Neural cell (in vitro differentiated cells): ENCODE data around the gene POLR1D. TPM values are rescaled to one million over a fixed set of nuclear protein-coding genes. Genes with fewer than 3 reads are reported as not detected.
"Not testable (repeated sequence)": the region's sequence is repeated elsewhere in the genome, so short reads cannot be mapped to it uniquely, and the experiment has no call there.

Experiments
- H2AFZ ChIP-seq: fragments of 200-600, 300-800 bp; sonication (generic), shearing (Covaris generic); 2 replicates; pipeline ENCODE4 v1.6.0; 2014; ENCODE audit warnings: low read depth, mild to moderate bottlenecking, antibody characterized with exemption, low read length, moderate library complexity
- H3F3A ChIP-seq: fragments of 200-600 bp; shearing (Covaris generic); 2 replicates; pipeline ENCODE4 v1.6.1; 2016; ENCODE audit warnings: mild to moderate bottlenecking, moderate library complexity, mixed read lengths, antibody characterized with exemption, low read length; ENCODE audit not compliant: insufficient read depth, poor library complexity, severe bottlenecking
- H3K27ac ChIP-seq: fragments of 200-600, 300-800 bp; sonication (generic), shearing (Covaris generic); 2 replicates; pipeline ENCODE4 v1.5.1; 2014; ENCODE audit warnings: mild to moderate bottlenecking, low read length, moderate library complexity
- H3K27me3 ChIP-seq: fragments of 300-800, 200-600 bp; sonication (generic), shearing (Covaris generic); 2 replicates; pipeline ENCODE4 v1.6.0; 2014; ENCODE audit warnings: mild to moderate bottlenecking, low read depth, low read length, moderate library complexity; ENCODE audit not compliant: insufficient read depth
- H3K36me3 ChIP-seq: fragments of 300-800, 200-600 bp; sonication (generic), shearing (Covaris generic); 2 replicates; pipeline ENCODE4 v1.5.1; 2014; ENCODE audit warnings: mild to moderate bottlenecking, antibody characterized with exemption, low read length, moderate library complexity; ENCODE audit not compliant: insufficient read depth
- H3K4me2 ChIP-seq: fragments of 300-800, 200-600 bp; sonication (generic), shearing (Covaris generic); 2 replicates; pipeline ENCODE4 v1.6.0; 2014; ENCODE audit warnings: mild to moderate bottlenecking, low read length
- H3K4me3 ChIP-seq: fragments of 300-800, 200-600 bp; sonication (generic), shearing (Covaris generic); 2 replicates; pipeline ENCODE4 v1.5.1; 2014; ENCODE audit warnings: mild to moderate bottlenecking, low read length, moderate library complexity
- H3K79me2 ChIP-seq: fragments of 200-600 bp; shearing (Covaris generic); replicated peaks from 2 replicates; pipeline ENCODE4 v1.6.0; 2014; ENCODE audit warnings: mild to moderate bottlenecking, low read length, moderate library complexity; ENCODE audit not compliant: insufficient read depth
- H3K9ac ChIP-seq: fragments of 300-800, 200-600 bp; sonication (generic), shearing (Covaris generic); 2 replicates; pipeline ENCODE4 v1.6.1; 2016; ENCODE audit warnings: mild to moderate bottlenecking, low read length, mixed read lengths
- H3K9me2 ChIP-seq: fragments of 200-600 bp; shearing (Covaris generic); 2 replicates; pipeline ENCODE4 v1.6.1; 2016; ENCODE audit warnings: mild to moderate bottlenecking, low read length, mixed read lengths; ENCODE audit not compliant: insufficient read depth
- H3K9me3 ChIP-seq: fragments of 200-600, 300-800 bp; sonication (generic), shearing (Covaris generic); 2 replicates; pipeline ENCODE4 v1.6.1; 2016; ENCODE audit warnings: mild to moderate bottlenecking, mixed run types, low read length, moderate library complexity, mixed read lengths
- H4K20me1 ChIP-seq: fragments of 200-600 bp; shearing (Covaris generic); 2 replicates; pipeline ENCODE4 v1.6.1; 2016; ENCODE audit warnings: mild to moderate bottlenecking, mixed run types; ENCODE audit not compliant: insufficient read depth
- EP300 ChIP-seq: fragments of 450-650 bp; conservative IDR thresholded peaks from 2 replicates; pipeline ENCODE4 v1.6.1; 2014; ENCODE audit warnings: antibody characterized with exemption, mild to moderate bottlenecking, moderate library complexity; ENCODE audit not compliant: poor library complexity, severe bottlenecking
- EZH2 ChIP-seq: fragments of 200-600, 300-800 bp; shearing (Covaris generic), sonication (generic); IDR thresholded peaks from 2 replicates; pipeline ENCODE4 v1.6.1; 2014; ENCODE audit warnings: antibody characterized with exemption, low read length, borderline replicate concordance, mild to moderate bottlenecking; ENCODE audit not compliant: insufficient read depth, poor library complexity, severe bottlenecking
- MXI1 ChIP-seq: fragments of 450-650 bp; conservative IDR thresholded peaks from 2 replicates; pipeline ENCODE4 v1.6.1; 2014; ENCODE audit warnings: antibody characterized with exemption, mild to moderate bottlenecking; ENCODE audit not compliant: poor library complexity, severe bottlenecking
- POLR2AphosphoS5 ChIP-seq: IDR thresholded peaks from 2 replicates; pipeline ENCODE4 v1.6.1; 2012
- RAD21 ChIP-seq: fragments of 450-650 bp; conservative IDR thresholded peaks from 2 replicates; pipeline ENCODE4 v1.6.1; 2014; ENCODE audit warnings: antibody characterized with exemption, mild to moderate bottlenecking, moderate library complexity
- REST ChIP-seq: IDR thresholded peaks from 2 replicates; pipeline ENCODE4 v1.6.1; 2012; ENCODE audit warnings: borderline replicate concordance
- SMC3 ChIP-seq: fragments of 450-650 bp; conservative IDR thresholded peaks from 2 replicates; pipeline ENCODE4 v1.6.1; 2014; ENCODE audit warnings: antibody characterized with exemption, mild to moderate bottlenecking, moderate library complexity; ENCODE audit not compliant: poor library complexity
- TAF1 ChIP-seq: IDR thresholded peaks from 2 replicates; pipeline ENCODE4 v1.6.1; 2012; ENCODE audit warnings: low read depth
- polyA plus RNA-seq: library from polyadenylated mRNA; depleted of rRNA; stranded (reverse); fragments of >200 nt; gene quantifications from 2 replicates; pipeline ENCODE4 v1.2.3, GENCODE V29; 2014
- TF ChIP-seq, protein P1 (sequence below): fragments of 450-650 bp; IDR thresholded peaks from 2 replicates; pipeline ENCODE4 v1.5.1; 2014; ENCODE audit warnings: antibody characterized with exemption, mild to moderate bottlenecking, moderate library complexity; ENCODE audit not compliant: poor library complexity, severe bottlenecking

POLR1D gene
- polyA plus RNA-seq, 1 donor from 2014 or later: 179 TPM

GRCh38 chr13:27627380-27627779, 5.7 kb downstream of the POLR1D start:
- H3K27ac ChIP-seq: no peak overlapping the region
- H3K9me2 ChIP-seq: no peaks in the 10 kb centered on the region
- H3K4me2 ChIP-seq: no peak overlapping the region
- no peaks in the 10 kb centered on the region for H3F3A ChIP-seq
- H3K9ac ChIP-seq: no peak overlapping the region
- no peak overlapping the region for H2AFZ ChIP-seq
- peaks cover 11% of the 10 kb centered on the region for H3K36me3 ChIP-seq
- no peak for TF ChIP-seq MXI1
- TF ChIP-seq EZH2: no peak
- no peak for TF ChIP-seq RAD21
- TF ChIP-seq EP300: no peak
- TF ChIP-seq, protein P1, sequence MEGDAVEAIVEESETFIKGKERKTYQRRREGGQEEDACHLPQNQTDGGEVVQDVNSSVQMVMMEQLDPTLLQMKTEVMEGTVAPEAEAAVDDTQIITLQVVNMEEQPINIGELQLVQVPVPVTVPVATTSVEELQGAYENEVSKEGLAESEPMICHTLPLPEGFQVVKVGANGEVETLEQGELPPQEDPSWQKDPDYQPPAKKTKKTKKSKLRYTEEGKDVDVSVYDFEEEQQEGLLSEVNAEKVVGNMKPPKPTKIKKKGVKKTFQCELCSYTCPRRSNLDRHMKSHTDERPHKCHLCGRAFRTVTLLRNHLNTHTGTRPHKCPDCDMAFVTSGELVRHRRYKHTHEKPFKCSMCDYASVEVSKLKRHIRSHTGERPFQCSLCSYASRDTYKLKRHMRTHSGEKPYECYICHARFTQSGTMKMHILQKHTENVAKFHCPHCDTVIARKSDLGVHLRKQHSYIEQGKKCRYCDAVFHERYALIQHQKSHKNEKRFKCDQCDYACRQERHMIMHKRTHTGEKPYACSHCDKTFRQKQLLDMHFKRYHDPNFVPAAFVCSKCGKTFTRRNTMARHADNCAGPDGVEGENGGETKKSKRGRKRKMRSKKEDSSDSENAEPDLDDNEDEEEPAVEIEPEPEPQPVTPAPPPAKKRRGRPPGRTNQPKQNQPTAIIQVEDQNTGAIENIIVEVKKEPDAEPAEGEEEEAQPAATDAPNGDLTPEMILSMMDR: no peak
- no peak for TF ChIP-seq REST
- no peak for TF ChIP-seq TAF1
- TF ChIP-seq POLR2AphosphoS5: no peak
- TF ChIP-seq SMC3: no peak
- H3K79me2 ChIP-seq: peaks cover 27% of the 10 kb centered on the region
- no peaks in the 10 kb centered on the region for H4K20me1 ChIP-seq
- no peaks in the 10 kb centered on the region for H3K27me3 ChIP-seq
- no peaks in the 10 kb centered on the region for H3K9me3 ChIP-seq
- no peak overlapping the region for H3K4me3 ChIP-seq

- Histone ChIP-seq H3K36me3 (peaks cover 11% of the 10 kb centered on the region), H3K9me2 (no peaks in the 10 kb centered on the region), H3K27me3 (no peaks in the 10 kb centered on the region), H2AFZ (no peak overlapping the region), H3K9ac (no peak overlapping the region), H3K4me2 (no peak overlapping the region), H3K9me3 (no peaks in the 10 kb centered on the region), H3K27ac (no peak overlapping the region), H4K20me1 (no peaks in the 10 kb centered on the region), H3K79me2 (peaks cover 24% of the 10 kb centered on the region), H3K4me3 (no peak overlapping the region), H3F3A (no peaks in the 10 kb centered on the region)
- TF ChIP-seq SMC3 (no peak), EP300 (no peak), RAD21 (no peak), EZH2 (no peak), REST (no peak), TAF1 (no peak), POLR2AphosphoS5 (no peak), MXI1 (no peak)
- TF ChIP-seq, protein P1: no peak
Observed at GRCh38 chr13:27628081-27628480, 6.4 kb downstream of the POLR1D start.

GRCh38 chr13:27628766-27629165, 7.1 kb downstream of the POLR1D start:
- not testable (repeated sequence) for H3K36me3 ChIP-seq, H3K4me2 ChIP-seq, H3K9me2 ChIP-seq, H3K9me3 ChIP-seq, H3K27ac ChIP-seq, H4K20me1 ChIP-seq, H3K9ac ChIP-seq, H3F3A ChIP-seq, H3K27me3 ChIP-seq, H3K4me3 ChIP-seq, H2AFZ ChIP-seq
- peaks cover 17% of the 10 kb centered on the region for H3K79me2 ChIP-seq
